GM21423 (cell line): ENCODE results near the gene GCLM.

Source experiments
- ATAC-seq: cut with Tn5 transposase; IDR thresholded peaks from one replicate; pipeline ENCODE4 v1.9.1; 2021; ENCODE audit warnings: mild to moderate bottlenecking, moderate library complexity; ENCODE audit not compliant: unreplicated experiment

GCLM gene

GRCh38 chr1:93847811-93848288, 61.4 kb downstream of the GCLM start:
- ATAC-seq, result peak; percentile 16

- ATAC-seq, result peak; percentile 60
Observed at GRCh38 chr1:93846992-93847810, 62.0 kb downstream of the GCLM start.

- ATAC-seq, result peak; percentile 43
Observed at GRCh38 chr1:93846206-93846991, 62.8 kb downstream of the GCLM start.

GRCh38 chr1:93845538-93846205, 63.6 kb downstream of the GCLM start:
- ATAC-seq, result peak; percentile 3

GRCh38 chr1:93844262-93845045, 64.8 kb downstream of the GCLM start:
- ATAC-seq, result no peak

- no peak for ATAC-seq
Observed at GRCh38 chr1:93842750-93843500, 66.3 kb downstream of the GCLM start.

GRCh38 chr1:93841771-93842170, 67.5 kb downstream of the GCLM start:
- ATAC-seq, result no peak

- no peak for ATAC-seq
Observed at GRCh38 chr1:93840956-93841482, 68.2 kb downstream of the GCLM start.

- ATAC-seq, result no peak
Observed at GRCh38 chr1:93839753-93840152, 69.5 kb downstream of the GCLM start.

GRCh38 chr1:93839307-93839706, 69.9 kb downstream of the GCLM start:
- ATAC-seq, result no peak

GRCh38 chr1:93837961-93838360, 71.3 kb downstream of the GCLM start:
- no peak for ATAC-seq
